Measurements from ENCODE around the gene PTPRK.

PTPRK gene

DNA sequence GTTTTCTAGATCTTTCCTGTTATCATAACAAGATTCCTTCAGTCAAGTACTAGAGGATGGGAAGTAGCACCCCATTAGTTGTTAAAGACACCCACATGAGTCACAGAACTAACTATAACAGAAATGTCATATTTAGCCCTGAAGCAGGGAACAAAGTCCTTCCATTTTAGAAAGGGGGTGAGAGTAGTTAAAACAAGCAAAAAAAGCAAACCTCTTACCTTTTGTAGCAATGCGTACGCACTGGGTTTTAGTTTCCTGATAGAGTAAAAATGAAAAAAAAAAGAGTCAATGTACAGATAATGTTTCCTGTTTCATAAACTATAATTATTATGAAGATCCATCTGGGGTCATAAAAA, 455.9 kb downstream of the PTPRK start:
- DNase-seq: no peak

DNA sequence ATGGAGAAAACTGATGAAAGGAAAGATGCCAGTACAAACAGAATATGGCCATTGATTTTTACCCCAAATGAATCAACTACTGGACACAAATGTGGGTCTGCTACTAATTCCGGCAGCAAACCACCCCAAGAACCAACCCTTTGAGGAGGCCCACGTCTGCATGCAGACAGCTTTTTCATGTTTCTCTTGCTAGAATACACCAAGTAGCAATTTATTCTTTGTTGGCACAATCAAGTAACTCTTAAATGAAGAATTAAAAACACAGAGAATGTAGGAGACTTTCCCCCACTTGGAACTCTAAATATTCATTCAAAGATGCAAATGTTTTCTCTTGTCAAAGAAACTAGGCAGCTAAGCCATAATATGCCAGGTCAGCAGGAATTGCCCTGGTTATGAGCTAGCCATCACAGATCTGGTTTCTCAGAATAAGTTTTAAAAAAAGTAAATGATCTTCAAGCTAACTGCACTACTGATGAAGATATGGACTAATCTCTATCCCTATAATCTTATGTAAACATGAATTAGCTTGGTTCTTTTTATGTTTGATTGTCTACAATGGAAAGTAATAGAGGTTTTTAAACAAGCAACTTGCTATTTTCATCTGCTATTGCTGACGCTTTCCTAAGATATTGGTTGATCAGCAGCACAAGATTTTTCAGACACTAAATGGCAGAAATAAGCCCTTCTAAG, 456.4 kb downstream of the PTPRK start:
- DNase-seq: no peak

GRCh38 chr6:128062882-128063603, 457.4 kb downstream of the PTPRK start:
- DNase-seq: no peak

DNA sequence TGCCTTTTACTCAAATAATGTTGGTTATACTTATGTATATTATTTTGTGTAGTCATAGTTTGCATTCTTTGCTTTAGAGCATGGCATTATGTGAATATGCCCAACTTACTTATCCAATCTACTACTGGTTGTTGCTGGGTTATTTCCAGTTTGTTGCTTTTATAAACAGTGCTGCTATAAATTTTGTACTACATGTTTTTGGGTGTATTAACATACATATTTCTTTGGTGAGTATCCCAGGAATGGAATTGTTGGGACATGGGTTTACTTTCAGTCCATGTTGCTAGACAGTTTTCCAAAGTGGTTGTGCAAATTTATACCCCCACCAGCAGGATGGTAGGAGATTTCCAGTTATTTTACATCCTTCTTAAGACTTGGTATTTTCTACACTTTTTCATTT, 462.5 kb downstream of the PTPRK start:
- DNase-seq: no peak

DNA sequence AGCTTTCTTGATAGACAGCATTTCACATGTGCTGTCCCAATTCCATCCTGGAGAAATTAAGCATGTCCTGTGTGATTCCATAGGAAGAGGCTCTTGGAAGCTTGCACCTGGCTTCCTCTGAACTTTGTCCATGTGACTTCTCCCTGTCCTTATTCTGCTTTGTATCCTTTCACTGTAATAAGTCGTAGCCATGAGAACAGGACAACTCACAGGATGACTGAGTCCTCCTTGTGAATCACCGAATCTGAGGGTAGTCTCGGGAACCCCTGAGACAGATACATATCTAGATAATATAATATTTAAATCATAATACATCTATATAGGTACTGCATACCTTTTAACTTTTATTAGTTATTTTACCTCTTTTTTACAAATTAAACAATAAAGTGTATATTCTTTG, 462.9 kb downstream of the PTPRK start:
- no peak for DNase-seq

DNA sequence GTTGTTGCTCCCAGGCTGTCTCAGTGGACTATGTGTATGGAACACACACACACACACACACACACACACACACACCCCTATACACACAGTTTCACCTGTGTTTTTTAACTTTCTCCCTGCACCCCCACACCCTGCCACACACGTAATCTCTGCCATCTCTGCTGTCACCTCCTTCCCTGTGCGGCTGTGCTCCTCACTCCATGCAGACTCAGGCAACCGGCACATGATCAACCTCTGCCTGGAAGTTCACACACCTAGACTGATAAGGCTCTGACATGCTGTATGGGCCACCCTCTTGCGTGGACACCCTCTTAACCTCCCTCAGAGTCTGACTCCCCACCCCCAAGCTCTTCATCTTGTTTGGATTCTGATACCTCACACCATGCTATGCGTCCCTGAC, 467.3 kb downstream of the PTPRK start:
- no peak for DNase-seq

- DNase-seq: no peak
Observed at GRCh38 chr6:128047989-128048388, 472.4 kb downstream of the PTPRK start.

GRCh38 chr6:128046033-128046432, 474.4 kb downstream of the PTPRK start:
- no peak for DNase-seq

- DNase-seq: no peak
Observed at GRCh38 chr6:128039543-128039942, 480.9 kb downstream of the PTPRK start.

DNA sequence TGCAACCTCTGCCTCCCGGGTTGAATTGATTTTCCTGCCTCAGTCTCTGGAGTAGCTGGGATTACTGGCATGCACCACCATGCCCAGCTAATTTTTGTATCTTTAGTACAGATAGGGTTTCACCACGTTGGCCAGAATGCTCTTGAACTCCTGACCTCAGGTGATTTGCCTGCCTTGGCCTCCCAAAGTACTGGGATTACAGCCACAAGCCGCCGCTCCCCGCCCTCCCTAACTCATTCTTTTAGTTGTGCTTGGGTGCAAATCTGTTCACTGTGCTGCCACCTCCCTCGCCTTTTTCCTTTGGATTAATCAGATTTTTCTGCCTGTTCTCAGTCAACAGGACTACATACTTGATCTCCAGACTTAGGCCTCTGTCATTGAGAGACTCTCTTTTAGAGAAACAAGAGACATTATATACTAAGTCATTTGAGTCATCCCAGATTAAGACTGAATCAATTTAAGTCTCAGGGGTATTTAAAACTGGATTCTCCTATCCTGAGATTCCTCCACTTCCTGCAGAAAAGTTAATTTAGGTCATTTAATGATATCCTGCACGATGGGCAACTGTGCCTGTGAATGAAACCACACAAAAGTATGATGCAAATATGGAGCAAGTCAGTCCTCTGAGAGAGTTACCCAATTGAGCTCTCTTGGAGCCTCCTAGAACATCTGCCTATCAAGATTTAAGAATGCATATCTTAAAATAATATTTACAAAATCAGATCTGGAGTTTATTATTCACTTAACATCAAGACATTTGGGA, 483.4 kb downstream of the PTPRK start:
- no peak for DNase-seq

DNA sequence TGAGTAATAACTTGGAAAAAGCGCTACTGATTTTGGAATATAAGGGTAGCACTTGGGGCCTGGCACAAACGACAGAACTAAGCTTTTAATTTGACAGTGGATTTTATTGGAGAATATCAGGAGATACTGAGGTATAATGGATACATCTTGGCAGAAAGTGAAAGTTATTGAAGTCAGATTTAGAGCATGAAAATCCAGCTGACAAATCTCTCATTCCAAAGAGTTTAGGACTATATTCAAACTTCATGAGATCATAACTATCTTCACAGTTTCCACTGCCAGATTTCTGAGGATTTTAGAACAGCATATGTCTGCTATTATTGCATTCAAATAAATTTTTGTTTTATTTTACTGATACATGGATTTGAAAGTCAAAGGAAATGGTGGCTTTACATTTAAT, 487.2 kb downstream of the PTPRK start:
- no peak for DNase-seq

GRCh38 chr6:128032042-128032441, 488.4 kb downstream of the PTPRK start:
- no peak for DNase-seq

DNA sequence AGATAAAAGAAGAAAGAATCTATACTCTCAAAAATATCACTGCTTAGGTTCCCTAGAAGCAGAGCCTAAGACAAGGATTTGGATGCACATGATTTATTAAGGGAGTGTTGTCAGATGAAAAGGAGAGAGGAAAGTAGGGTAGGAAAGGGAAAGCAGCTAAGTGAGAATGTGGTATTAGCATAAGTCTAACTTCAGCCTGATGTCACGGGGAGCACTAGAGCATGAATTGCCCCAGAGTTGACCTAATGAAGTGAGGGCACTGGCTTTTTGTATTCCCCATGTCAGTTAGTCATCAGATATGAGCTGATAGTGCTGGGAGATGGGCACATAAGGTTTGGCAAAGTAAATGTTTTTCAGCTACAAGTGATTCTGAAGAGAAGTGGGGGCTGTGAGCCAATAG, 490.6 kb downstream of the PTPRK start:
- DNase-seq: no peak

- DNase-seq: no peak
Observed at GRCh38 chr6:128028183-128028582, 492.2 kb downstream of the PTPRK start.

DNA sequence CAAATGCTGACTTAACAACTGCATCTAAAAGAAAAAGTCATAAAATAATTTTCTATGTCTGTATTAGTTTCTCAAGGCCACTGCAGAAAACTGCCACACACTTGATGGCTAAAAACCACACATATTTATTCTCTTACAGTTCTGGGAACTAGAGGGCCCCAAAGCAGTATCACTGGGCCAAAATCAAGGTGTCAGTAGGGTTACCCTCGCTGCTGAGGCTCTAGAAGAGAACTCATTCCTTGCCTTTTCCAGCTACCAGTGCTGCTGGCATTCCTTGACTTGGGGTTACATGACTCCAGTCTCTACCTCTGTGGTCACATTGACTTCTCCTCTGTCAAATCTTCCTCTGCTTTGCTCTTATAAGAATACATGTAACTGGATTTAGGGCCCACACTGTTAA, 494.9 kb downstream of the PTPRK start:
- no peak for DNase-seq

DNA sequence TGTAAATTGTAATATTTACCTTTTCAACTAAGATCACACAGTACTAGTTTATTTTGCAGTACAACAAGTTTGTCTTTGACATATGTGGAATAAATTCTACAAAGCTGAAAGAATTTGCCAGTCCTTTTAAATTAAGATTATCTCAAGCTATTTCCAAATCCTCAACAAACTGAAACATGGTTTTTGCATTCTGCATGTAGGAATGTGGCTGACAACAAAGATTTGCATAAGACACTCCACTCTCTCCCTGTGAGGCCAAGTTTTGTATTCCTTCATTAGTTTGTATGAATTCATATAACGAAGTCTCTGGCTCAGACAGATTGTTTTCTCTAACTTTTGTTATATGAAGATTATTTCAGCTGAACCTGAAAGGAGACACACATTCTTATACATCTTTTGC, 495.4 kb downstream of the PTPRK start:
- DNase-seq: no peak

DNA sequence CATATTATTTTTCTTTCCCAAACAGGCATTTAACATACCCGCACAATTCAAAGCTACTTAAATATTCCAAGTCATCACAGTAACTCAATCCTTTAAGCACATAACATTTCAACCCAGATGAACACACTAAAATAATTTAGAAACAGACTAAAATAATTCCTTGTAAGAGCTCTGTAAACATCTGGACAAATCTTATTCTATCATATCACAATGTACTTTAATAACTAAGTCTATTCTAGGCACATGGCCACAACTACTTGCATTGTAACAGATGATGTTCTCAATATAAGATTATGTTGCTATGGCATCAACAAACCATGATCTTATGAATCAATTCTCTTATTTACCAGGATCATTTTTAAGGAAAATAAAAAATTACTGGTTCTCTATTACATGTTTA, 496.4 kb downstream of the PTPRK start:
- no peak for DNase-seq

DNA sequence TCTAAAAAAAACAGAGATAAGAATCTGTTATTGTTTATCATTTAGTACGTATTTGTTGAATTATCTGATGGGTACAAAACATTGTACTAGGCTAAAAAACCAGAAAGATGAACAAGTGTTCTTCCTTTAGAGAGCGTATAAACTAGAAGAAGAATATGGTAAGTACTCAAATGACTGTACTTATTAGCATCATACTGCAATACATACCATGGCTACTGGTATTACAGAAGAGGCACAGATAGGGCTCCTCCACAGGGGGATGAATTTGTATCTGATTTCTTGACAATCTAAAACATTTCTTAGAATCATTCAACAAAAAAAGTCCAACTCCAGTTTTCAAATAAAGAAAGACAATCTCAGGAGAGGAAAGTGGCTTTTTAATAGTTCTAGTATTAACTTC, 501.6 kb downstream of the PTPRK start:
- DNase-seq: no peak

DNA sequence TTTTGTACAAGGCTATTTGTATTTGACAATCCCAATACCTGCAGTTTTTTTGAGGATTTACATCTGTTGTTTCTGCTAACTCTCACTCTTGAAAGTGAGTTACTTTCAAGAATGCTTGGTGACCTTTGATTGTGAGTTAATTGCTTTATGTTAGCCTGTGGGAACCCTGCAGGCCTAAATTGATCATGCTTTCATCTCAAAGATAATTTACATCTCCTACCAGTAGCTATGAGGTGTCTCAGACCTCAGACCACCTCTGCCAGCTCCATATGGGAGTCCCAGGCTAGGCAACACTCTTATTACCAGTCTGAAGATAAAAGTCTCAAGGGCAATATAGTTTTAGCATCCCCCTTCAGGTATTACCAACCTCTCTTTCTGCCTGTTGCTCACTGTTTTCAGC, 503.1 kb downstream of the PTPRK start:
- DNase-seq: no peak

DNA sequence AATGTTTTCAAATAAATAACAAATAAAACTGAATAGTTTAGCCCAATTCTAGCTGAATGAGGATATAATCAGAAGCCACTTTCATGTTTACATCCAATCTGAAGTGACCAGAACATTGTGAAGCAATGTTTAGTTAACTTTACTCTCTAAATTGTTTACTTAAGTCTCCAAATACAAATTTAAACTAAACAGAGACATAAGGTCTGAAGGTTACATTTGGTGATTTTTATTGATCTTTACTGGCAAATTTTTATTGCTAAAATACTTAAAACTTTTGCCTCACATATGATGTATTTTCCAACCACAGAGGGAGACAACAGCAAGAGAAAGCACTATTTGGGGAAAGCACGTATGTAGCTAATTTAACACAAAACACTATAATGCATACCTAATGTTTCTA, 512.7 kb downstream of the PTPRK start:
- DNase-seq: no peak

GRCh38 chr6:128005009-128005408, 515.4 kb downstream of the PTPRK start:
- no peak for DNase-seq

GRCh38 chr6:128000363-128000762, 520.0 kb downstream of the PTPRK start:
- DNase-seq: no peak

DNA sequence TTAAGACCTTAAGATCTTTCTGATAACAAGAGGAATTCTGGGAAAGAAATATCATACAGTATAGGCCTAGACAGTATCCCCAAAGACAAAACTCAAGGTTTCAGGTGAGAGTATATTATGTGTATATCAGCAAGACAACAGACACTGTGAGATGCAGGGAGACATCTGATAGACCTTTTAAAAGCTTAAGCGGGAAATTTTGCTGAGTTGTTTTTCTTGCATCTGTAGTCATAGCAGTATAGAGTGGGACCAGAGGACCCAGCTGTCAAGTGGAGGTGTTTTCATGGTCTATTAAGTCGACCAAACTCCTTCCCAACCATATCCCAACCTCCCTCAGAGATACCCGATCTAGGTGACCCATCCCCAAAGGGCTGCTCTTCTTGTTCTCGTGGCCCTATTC, 521.4 kb downstream of the PTPRK start:
- DNase-seq: peak; percentile 59

GRCh38 chr6:127997496-127998164, 522.8 kb downstream of the PTPRK start:
- DNase-seq: no peak
